KMS-11 (cell line): ENCODE measurements around the gene ITPR1.

Experiments
- H2AFZ ChIP-seq: fragments of 200-600 bp; sonication (generic); 2 replicates; pipeline ENCODE4 v1.6.1; 2016; ENCODE audit warnings: antibody characterized with exemption, mixed run types, low read depth
- H3K27ac ChIP-seq: fragments of 200-600 bp; sonication (generic); 2 replicates; pipeline ENCODE4 v1.6.1; 2016; ENCODE audit warnings: mild to moderate bottlenecking, mixed run types
- H3K27me3 ChIP-seq: fragments of 200-600 bp; sonication (generic); 2 replicates; pipeline ENCODE4 v1.6.1; 2017; ENCODE audit warnings: mild to moderate bottlenecking, low read depth, mixed run types, moderate library complexity; ENCODE audit not compliant: insufficient read depth
- H3K36me3 ChIP-seq: fragments of 200-600 bp; sonication (generic); 2 replicates; pipeline ENCODE4 v1.6.1; 2017; ENCODE audit warnings: mild to moderate bottlenecking, mixed run types; ENCODE audit not compliant: insufficient read depth
- H3K4me1 ChIP-seq: fragments of 200-600 bp; sonication (generic); 2 replicates; pipeline ENCODE4 v1.6.1; 2016; ENCODE audit warnings: mild to moderate bottlenecking, low read depth, mixed run types; ENCODE audit not compliant: poor library complexity, severe bottlenecking
- H3K4me2 ChIP-seq: fragments of 200-600 bp; sonication (generic); 2 replicates; pipeline ENCODE4 v1.7.0; 2016; ENCODE audit warnings: mild to moderate bottlenecking, mixed run types
- H3K4me3 ChIP-seq: fragments of 200-600 bp; sonication (generic); IDR thresholded peaks from 2 replicates; pipeline ENCODE4 v1.6.1; 2017; ENCODE audit warnings: low read depth, low read length, mixed read lengths; ENCODE audit not compliant: insufficient read depth
- H3K79me2 ChIP-seq: fragments of 200-600 bp; sonication (generic); 2 replicates; pipeline ENCODE4 v1.6.1; 2016; ENCODE audit warnings: low read depth, mixed run types; ENCODE audit not compliant: insufficient read depth
- H3K9ac ChIP-seq: fragments of 200-600 bp; sonication (generic); 2 replicates; pipeline ENCODE4 v1.6.1; 2016; ENCODE audit warnings: mild to moderate bottlenecking, mixed run types
- H4K20me1 ChIP-seq: fragments of 200-600 bp; sonication (generic); 2 replicates; pipeline ENCODE4 v1.6.1; 2016; ENCODE audit warnings: mild to moderate bottlenecking, mixed run types; ENCODE audit not compliant: insufficient read depth
- CTCF ChIP-seq: fragments of 200-600 bp; sonication (generic); conservative IDR thresholded peaks from 2 replicates; pipeline ENCODE4 v1.6.1; 2017; ENCODE audit warnings: low read depth, mild to moderate bottlenecking, antibody characterized with exemption, low read length, moderate library complexity, mixed read lengths

ITPR1 gene

GRCh38 chr3:4763604-4764247 is 270.6 kb downstream of the ITPR1 start:
- Histone ChIP-seq H4K20me1 (no peaks in the 10 kb centered on the region), H3K79me2 (no peaks in the 10 kb centered on the region), H3K4me3 (no peak overlapping the region), H3K4me2 (no peak overlapping the region), H3K9ac (no peak overlapping the region), H3K4me1 (peaks cover 9% of the 10 kb centered on the region), H3K27me3 (no peaks in the 10 kb centered on the region), H3K36me3 (no peaks in the 10 kb centered on the region), H2AFZ (no peak overlapping the region), H3K27ac (no peak overlapping the region)
- TF ChIP-seq CTCF = no peak

- no peak for TF ChIP-seq CTCF
- Histone ChIP-seq H3K27ac (no peak overlapping the region), H4K20me1 (no peaks in the 10 kb centered on the region), H3K36me3 (no peaks in the 10 kb centered on the region), H3K9ac (no peak overlapping the region), H3K4me3 (no peak overlapping the region), H2AFZ (no peak overlapping the region), H3K79me2 (no peaks in the 10 kb centered on the region), H3K4me1 (no peaks in the 10 kb centered on the region), H3K4me2 (no peak overlapping the region), H3K27me3 (no peaks in the 10 kb centered on the region)
Observed at GRCh38 chr3:4765212-4765611, 272.1 kb downstream of the ITPR1 start.

GRCh38 chr3:4766263-4766662 is 273.1 kb downstream of the ITPR1 start:
- no peak for TF ChIP-seq CTCF
- Histone ChIP-seq H2AFZ (no peak overlapping the region), H3K4me3 (no peak overlapping the region), H3K27ac (no peak overlapping the region), H3K27me3 (no peaks in the 10 kb centered on the region), H3K4me1 (no peaks in the 10 kb centered on the region), H4K20me1 (no peaks in the 10 kb centered on the region), H3K36me3 (no peaks in the 10 kb centered on the region), H3K79me2 (no peaks in the 10 kb centered on the region), H3K9ac (no peak overlapping the region), H3K4me2 (no peak overlapping the region)

GRCh38 chr3:4766716-4767499 is 273.8 kb downstream of the ITPR1 start:
- no peak overlapping the region for H3K4me2 ChIP-seq
- no peaks in the 10 kb centered on the region for H3K4me1 ChIP-seq
- H4K20me1 ChIP-seq = no peaks in the 10 kb centered on the region
- no peaks in the 10 kb centered on the region for H3K79me2 ChIP-seq
- H2AFZ ChIP-seq = no peak overlapping the region
- no peaks in the 10 kb centered on the region for H3K36me3 ChIP-seq
- TF ChIP-seq CTCF = no peak
- H3K9ac ChIP-seq = no peak overlapping the region
- no peak overlapping the region for H3K4me3 ChIP-seq
- no peaks in the 10 kb centered on the region for H3K27me3 ChIP-seq
- no peak overlapping the region for H3K27ac ChIP-seq
